B cell (primary cell): ENCODE data around the gene KAZN. TPM values are rescaled to one million over a fixed set of nuclear protein-coding genes. Genes with fewer than 3 reads are reported as not detected.

Experiments
- ATAC-seq: fragments of 200-7000 bp; cut with Tn5 transposase; one replicate; pipeline ENCODE4 v1.10.0; 2021; ENCODE audit warnings: low read depth, mild to moderate bottlenecking, moderate number of reproducible peaks, moderate library complexity
- CTCF ChIA-PET: fragments of 350-600 bp; sonication (Branson Sonifier 250); formaldehyde crosslinking; loops from one replicate; lab custom pipeline; 2021; ENCODE audit warnings: antibody characterized with exemption, inconsistent platforms; lab: Charles Lee
- POLR2A ChIA-PET: fragments of 350-600 bp; sonication (Branson Sonifier 250); formaldehyde crosslinking; loops from one replicate; lab custom pipeline; 2021; ENCODE audit warnings: antibody characterized with exemption; lab: Charles Lee
- DNase-seq: peaks from one replicate; pipeline ENCODE4 v3.0.0; 2013
- H2AFZ ChIP-seq: 2 replicates; pipeline ENCODE4 v1.6.1; 2012; ENCODE audit warnings: mild to moderate bottlenecking, low read depth, low read length; ENCODE audit not compliant: insufficient read depth, poor library complexity, severe bottlenecking
- H3K27ac ChIP-seq, 2 donors: 1 replicate in 1 of 2; 2 replicates in 1 of 2; pipeline ENCODE4 v1.5.1; 2012 to 2013; ENCODE audit warnings: low read length in 2 of 2, mild to moderate bottlenecking in 2 of 2, moderate library complexity in 1 of 2
- H3K27me3 ChIP-seq, 4 experiments: fragments of 200-600 bp in 1 of 4; sonication (generic) in 1 of 4; replicated peaks in 1 of 4; 1 replicate in 2 of 4; 2 replicates in 2 of 4; pipeline versions ENCODE4 v1.6.1 to v1.7.0; 2013 to 2016; ENCODE audit warnings: low read length in 3 of 4, mild to moderate bottlenecking in 2 of 4, mixed read lengths in 1 of 4, moderate library complexity in 1 of 4; ENCODE audit not compliant: insufficient read depth in 4 of 4, control insufficient read depth in 3 of 4; ENCODE audit errors: control extremely low read depth in 1 of 4
- H3K36me3 ChIP-seq, 2 experiments: replicated peaks in 1 of 2; 1 replicate in 1 of 2; 2 replicates in 1 of 2; pipeline versions ENCODE4 v1.6.1 to v1.7.1; 2013; ENCODE audit warnings: low read length in 1 of 2; ENCODE audit not compliant: insufficient read depth in 2 of 2, control insufficient read depth in 1 of 2; ENCODE audit errors: control extremely low read depth in 1 of 2, extremely low read depth in 1 of 2
- H3K4me1 ChIP-seq, 2 donors: fragments of 200-600 bp in 1 of 2; sonication (generic) in 1 of 2; 1 replicate in 1 of 2; 2 replicates in 1 of 2; pipeline versions ENCODE4 v1.5.1 to v1.6.1; 2013 to 2017; ENCODE audit warnings: low read length in 2 of 2; ENCODE audit not compliant: control insufficient read depth in 2 of 2, insufficient read depth in 2 of 2
- H3K4me2 ChIP-seq: replicated peaks from 2 replicates; pipeline ENCODE3; 2012; ENCODE audit warnings: mild to moderate bottlenecking, low read depth, low read length; ENCODE audit not compliant: poor library complexity, severe bottlenecking
- H3K4me3 ChIP-seq, 5 experiments: fragments of 200-600 bp in 1 of 5; sonication (generic) in 1 of 5; 1 replicate in 3 of 5; 2 replicates in 2 of 5; pipeline versions ENCODE4 v1.5.1 to v1.7.0; 2011 to 2016; ENCODE audit warnings: low read length in 4 of 5, mild to moderate bottlenecking in 4 of 5, low read depth in 2 of 5, control low read depth in 1 of 5, moderate library complexity in 1 of 5; ENCODE audit not compliant: insufficient read depth in 1 of 5; ENCODE audit errors: control extremely low read depth in 1 of 5, extremely low read depth in 1 of 5
- H3K79me2 ChIP-seq: fragments of 200-600 bp; sonication (generic); one replicate; pipeline ENCODE4 v1.6.0; 2016; ENCODE audit warnings: low read length; ENCODE audit not compliant: control insufficient read depth, insufficient read depth
- H3K9ac ChIP-seq: fragments of 200-600 bp; sonication (generic); 2 replicates; pipeline ENCODE4 v1.6.1; 2017; ENCODE audit warnings: mild to moderate bottlenecking, low read length, moderate library complexity
- H3K9me3 ChIP-seq, 3 donors: one replicate each; pipeline versions ENCODE4 v1.6.1 to v1.7.1; 2013; ENCODE audit warnings: low read length in 2 of 3; ENCODE audit not compliant: control insufficient read depth in 2 of 3, insufficient read depth in 1 of 3; ENCODE audit errors: control extremely low read depth in 1 of 3
- H4K20me1 ChIP-seq: 2 replicates; pipeline ENCODE4 v1.6.0; 2012; ENCODE audit warnings: mild to moderate bottlenecking, low read length; ENCODE audit not compliant: insufficient read depth, control insufficient read depth, poor library complexity, severe bottlenecking
- H3K27ac Mint-ChIP-seq: one replicate; pipeline ENCODE4 v1.8.0; 2021; ENCODE audit warnings: mixed read lengths
- H3K27me3 Mint-ChIP-seq: one replicate; pipeline ENCODE4 v1.8.0; 2021; ENCODE audit warnings: mixed read lengths
- H3K4me1 Mint-ChIP-seq: one replicate; pipeline ENCODE4 v1.8.0; 2021; ENCODE audit warnings: mixed read lengths
- H3K4me3 Mint-ChIP-seq: one replicate; pipeline ENCODE4 v1.8.0; 2021; ENCODE audit warnings: mixed read lengths
- H3K9me3 Mint-ChIP-seq: one replicate; pipeline ENCODE4 v1.8.0; 2022; ENCODE audit warnings: mixed read lengths; ENCODE audit not compliant: insufficient read depth
- CTCF ChIP-seq: fragments of 200-600 bp; IDR thresholded peaks from one replicate; pipeline ENCODE4 v1.8.0; 2022; ENCODE audit warnings: antibody characterized with exemption, mild to moderate bottlenecking
- EZH2 ChIP-seq: IDR thresholded peaks from 2 replicates; pipeline ENCODE4 v1.6.1; 2012; ENCODE audit warnings: borderline replicate concordance, low read depth, mild to moderate bottlenecking, moderate library complexity, low read length; ENCODE audit not compliant: insufficient read depth, poor library complexity, severe bottlenecking
- WGBS: methylation state at CpG from one replicate; pipeline ENCODE4 v1.1.5; 2013; ENCODE audit warnings: missing lambda C conversion rate; ENCODE audit not compliant: insufficient coverage; 5-methylcytosine and 5-hydroxymethylcytosine counted together
- intact Hi-C: fragments of 100-400 bp; cut with micrococcal nuclease; formaldehyde crosslinking; loops from one replicate; pipeline ENCODE4 v1.10.0; 2022
- polyA plus RNA-seq: library from polyadenylated mRNA; depleted of rRNA; stranded (reverse); fragments of >200 nt; gene quantifications from 2 replicates; pipeline ENCODE4 v1.2.3, GENCODE V29; 2012
- total RNA-seq, 2 donors: library from RNA; stranded (reverse); fragments of 120-200 nt in 1 of 2; gene quantifications; 1 replicate in 1 of 2; 2 replicates in 1 of 2; pipeline versions ENCODE4 v1.2.3 to v1.2.4, GENCODE V29; 2013 to 2022

Gene KAZN
- total and polyA plus RNA-seq, 2 donors (not counting 1 experiment from before 2014, with no cell fraction given): 0.13 to 0.39 TPM

GRCh38 chr1:15076807-15077206 is 478.3 kb downstream of the KAZN start:
- peaks cover 0 to 3% of the 10 kb centered on the region in 2 donors for H3K4me1 ChIP-seq
- no peaks in the 10 kb centered on the region for H3K4me1 Mint-ChIP-seq
- no peak for ATAC-seq

GRCh38 chr1:15077384-15077783 is 478.9 kb downstream of the KAZN start:
- no peak for DNase-seq
- H3K9ac ChIP-seq: no peak overlapping the region
- 89% methylated on average over 8 of the region's 10 CpGs for WGBS
- no peaks in the 10 kb centered on the region for H3K9me3 ChIP-seq
- H3K4me1 ChIP-seq: peaks cover 0 to 3% of the 10 kb centered on the region in 2 donors
- H3K36me3 ChIP-seq: no peaks in the 10 kb centered on the region
- Mint-ChIP-seq H3K27me3 (peaks cover 6% of the 10 kb centered on the region), H3K4me1 (no peaks in the 10 kb centered on the region), H3K27ac (no peak overlapping the region), H3K9me3 (no peaks in the 10 kb centered on the region), H3K4me3 (no peak overlapping the region)
- ChIA-PET CTCF (no interaction called here), POLR2A (no interaction called here)
- intact Hi-C loops: no loop called here
- H3K27me3 ChIP-seq: no peaks in the 10 kb centered on the region
- no peak overlapping the region for H2AFZ ChIP-seq
- H3K4me2 ChIP-seq: no peak overlapping the region
- TF ChIP-seq CTCF: no peak
- no peak for TF ChIP-seq EZH2
- H4K20me1 ChIP-seq: no peaks in the 10 kb centered on the region
- no peak overlapping the region for H3K27ac ChIP-seq
- ATAC-seq: no peak
- no peak overlapping the region for H3K4me3 ChIP-seq
- no peaks in the 10 kb centered on the region for H3K79me2 ChIP-seq

More at GRCh38 chr1:15076807-15077206, 478.3 kb downstream of the KAZN start:
- ChIA-PET CTCF (no interaction called here), POLR2A (no interaction called here)
- Mint-ChIP-seq H3K27me3 (peaks cover 6% of the 10 kb centered on the region), H3K4me3 (no peak overlapping the region), H3K27ac (no peak overlapping the region), H3K9me3 (no peaks in the 10 kb centered on the region)
- Histone ChIP-seq H4K20me1 (no peaks in the 10 kb centered on the region), H3K79me2 (no peaks in the 10 kb centered on the region), H2AFZ (no peak overlapping the region), H3K27me3 (no peaks in the 10 kb centered on the region), H3K4me2 (no peak overlapping the region), H3K36me3 (no peaks in the 10 kb centered on the region), H3K9me3 (no peaks in the 10 kb centered on the region), H3K4me3 (no peak overlapping the region), H3K9ac (no peak overlapping the region), H3K27ac (no peak overlapping the region)
- no peak for DNase-seq
- WGBS: 98% methylated on average over 7 of the region's 9 CpGs
- TF ChIP-seq EZH2 (no peak), CTCF (no peak)
- intact Hi-C loops: no loop called here
